K562 (cell line): ENCODE measurements around the gene CNOT2. TPM values are rescaled to one million over a fixed set of nuclear protein-coding genes. Genes with fewer than 3 reads are reported as not detected.

Source experiments
- ATAC-seq: fragments of 200-7000 bp; cut with Tn5 transposase; 3 replicates; pipeline ENCODE4 v1.9.1; 2020; ENCODE audit warnings: moderate library complexity
- BruUV-seq: library from RNA; stranded (reverse); fragments of 400-500 nt; replicated peaks from 2 replicates; lab custom pipeline; 2021; lab: Mats Ljungman, UMichigan
- CTCF ChIA-PET: fragments of 300-600 bp; formaldehyde crosslinking; extraction: SDS; loops from one replicate; lab custom pipeline; 2021; ENCODE audit warnings: low intra/inter-chr PET ratio; lab: Yijun Ruan, JAX
- POLR2A ChIA-PET: fragments of 300-600, 350-650 bp; sonication (Branson Sonifier 250); formaldehyde crosslinking; extraction: SDS; loops from one replicate; lab custom pipeline; 2021; ENCODE audit warnings: antibody characterized with exemption, inconsistent platforms; lab: Yijun Ruan, JAX
- DNase-seq, 4 experiments: peaks; one replicate each; pipeline versions ENCODE4 v3.0.0 to v3.0.0-alpha.2; 2011 to 2018; ENCODE audit warnings: low spot score in 3 of 4, mixed read lengths in 3 of 4; ENCODE audit errors: extremely low read depth in 1 of 4
- FAIRE-seq: peaks from 2 replicates; lab custom pipeline; 2011; peaks lifted over from hg19 to GRCh38; lab: Jason Lieb, UNC
- H2AFZ ChIP-seq: 2 replicates; pipeline ENCODE4 v1.6.0; 2011; ENCODE audit warnings: low read depth, low read length, control low read depth, inconsistent platforms
- H3K27ac ChIP-seq: fragments of 200-600 bp; 3 replicates; pipeline ENCODE4 v1.8.0; 2011; ENCODE audit warnings: low read depth, mild to moderate bottlenecking, control low read depth, inconsistent platforms, low read length, moderate library complexity, mixed read lengths; ENCODE audit errors: extremely low read depth
- H3K27me3 ChIP-seq, 2 experiments: fragments of 300-600 bp in 1 of 2; 2 replicates in 1 of 2; 3 replicates in 1 of 2; pipeline versions ENCODE4 v1.6.0 to v1.8.0; 2011; ENCODE audit warnings: inconsistent platforms in 2 of 2, low read length in 2 of 2, mild to moderate bottlenecking in 1 of 2, mixed read lengths in 1 of 2, moderate library complexity in 1 of 2; ENCODE audit not compliant: control insufficient read depth in 2 of 2, insufficient read depth in 2 of 2
- H3K36me3 ChIP-seq: fragments of 300-600 bp; 3 replicates; pipeline ENCODE4 v1.8.0; 2011; ENCODE audit warnings: mild to moderate bottlenecking, low read length, inconsistent platforms; ENCODE audit not compliant: control insufficient read depth, insufficient read depth
- H3K4me1 ChIP-seq, 2 experiments: fragments of 200-600 bp in 1 of 2; replicated peaks in 1 of 2; 2 replicates in 1 of 2; 3 replicates in 1 of 2; pipeline versions ENCODE4 v1.5.1 to v1.8.0; 2011; ENCODE audit warnings: inconsistent platforms in 2 of 2, low read length in 2 of 2, mild to moderate bottlenecking in 1 of 2, mixed read lengths in 1 of 2, moderate library complexity in 1 of 2; ENCODE audit not compliant: control insufficient read depth in 2 of 2, insufficient read depth in 2 of 2
- H3K4me2 ChIP-seq: 2 replicates; pipeline ENCODE4 v1.6.1; 2011; ENCODE audit warnings: low read length, control low read depth, inconsistent platforms, mixed read lengths; ENCODE audit not compliant: insufficient read depth
- H3K4me3 ChIP-seq: fragments of 200-600 bp; sonication (generic), shearing (Covaris generic); 2 replicates; pipeline ENCODE4 v1.5.1; 2016; ENCODE audit warnings: control low read depth, inconsistent platforms
- H3K79me2 ChIP-seq: fragments of 200-600 bp; 3 replicates; pipeline ENCODE4 v1.8.0; 2011; ENCODE audit warnings: low read length, inconsistent platforms; ENCODE audit not compliant: control insufficient read depth, insufficient read depth
- H3K9ac ChIP-seq, 2 experiments: 2 replicates each; pipeline versions ENCODE4 v1.6.0 to v1.6.1; 2011; ENCODE audit warnings: low read depth in 2 of 2, low read length in 2 of 2, control low read depth in 1 of 2, inconsistent platforms in 1 of 2, mild to moderate bottlenecking in 1 of 2, mixed read lengths in 1 of 2; ENCODE audit not compliant: insufficient read depth in 1 of 2
- H3K9me1 ChIP-seq: one replicate; pipeline ENCODE4 v1.6.0; 2011; ENCODE audit warnings: inconsistent platforms, mild to moderate bottlenecking, low read length, moderate library complexity; ENCODE audit not compliant: control insufficient read depth, insufficient read depth
- H3K9me3 ChIP-seq: replicated peaks from 2 replicates; pipeline ENCODE4 v1.5.1; 2011; ENCODE audit warnings: low read depth, low read length, inconsistent platforms; ENCODE audit not compliant: control insufficient read depth, insufficient read depth
- H4K20me1 ChIP-seq: replicated peaks from 2 replicates; pipeline ENCODE4 v1.6.1; 2011; ENCODE audit warnings: low read length, inconsistent platforms, mixed read lengths; ENCODE audit not compliant: control insufficient read depth, insufficient read depth
- BHLHE40 ChIP-seq: IDR thresholded peaks from 2 replicates; pipeline ENCODE4 v1.6.1; 2011; ENCODE audit warnings: low read length, improper control_type of control experiment
- DEAF1 ChIP-seq: fragments of 450-650 bp; formaldehyde crosslinking; IDR thresholded peaks from 2 replicates; pipeline ENCODE4 v1.4.0; 2020; ENCODE audit warnings: mild to moderate bottlenecking, moderate library complexity
- FOXA1 ChIP-seq: fragments of 450-650 bp; IDR thresholded peaks from 2 replicates; pipeline ENCODE4 v1.6.1; 2016; ENCODE audit warnings: mild to moderate bottlenecking, borderline replicate concordance
- GTF2E2 ChIP-seq: fragments of 200-800 bp; sonication (Bioruptor generic); IDR thresholded peaks from 2 replicates; pipeline ENCODE4 v1.6.1; 2016; ENCODE audit warnings: missing genetic modification characterization, missing compliant biosample characterization
- HMBOX1 ChIP-seq: sonication (generic); IDR thresholded peaks from 2 replicates; pipeline ENCODE4 v1.6.1; 2016
- LCOR ChIP-seq: sonication (generic); formaldehyde crosslinking; IDR thresholded peaks from 2 replicates; pipeline ENCODE4 v1.8.0; 2022; ENCODE audit warnings: mild to moderate bottlenecking, missing genetic modification reagents
- NCOA6 ChIP-seq: fragments of 450-650 bp; IDR thresholded peaks from 2 replicates; pipeline ENCODE4 v1.6.1; 2017; ENCODE audit warnings: mild to moderate bottlenecking
- NEUROD1 ChIP-seq: fragments of 150-350 bp; IDR thresholded peaks from 2 replicates; pipeline ENCODE4 v1.6.1; 2014; ENCODE audit warnings: borderline replicate concordance, low read length, low read depth; ENCODE audit not compliant: partially characterized antibody
- NR0B1 ChIP-seq: fragments of 450-650 bp; IDR thresholded peaks from one replicate; pipeline ENCODE4 v1.6.1; 2018; ENCODE audit warnings: mild to moderate bottlenecking, moderate library complexity; ENCODE audit not compliant: partially characterized antibody
- POLR2B ChIP-seq: fragments of 450-650 bp; IDR thresholded peaks from 2 replicates; pipeline ENCODE4 v1.6.1; 2018; ENCODE audit warnings: low read depth; ENCODE audit not compliant: partially characterized antibody
- TAF7 ChIP-seq: fragments of 450-650 bp; IDR thresholded peaks from 2 replicates; pipeline ENCODE4 v1.6.1; 2016; ENCODE audit warnings: missing genetic modification characterization, missing compliant biosample characterization
- ZNF232 ChIP-seq: sonication (generic); formaldehyde crosslinking; IDR thresholded peaks from 2 replicates; pipeline ENCODE4 v1.8.0; 2022; ENCODE audit warnings: mild to moderate bottlenecking, missing genetic modification reagents
- ZNF609 ChIP-seq: sonication (generic); formaldehyde crosslinking; IDR thresholded peaks from 2 replicates; pipeline ENCODE4 v1.8.1; 2023; ENCODE audit warnings: missing genetic modification reagents, mild to moderate bottlenecking, borderline replicate concordance
- WGBS: fragments of 100-300 bp; shearing (Covaris generic); methylation state at CpG from one replicate; pipeline ENCODE4 v1.1.6; 2016; ENCODE audit warnings: low coverage, mixed read lengths; ENCODE audit not compliant: insufficient coverage; ENCODE audit errors: missing lambda C conversion rate; 5-methylcytosine and 5-hydroxymethylcytosine counted together
- in situ Hi-C: fragments of 300-500 bp; cut with MboI; formaldehyde crosslinking; loops from 4 replicates; pipeline ENCODE4 v1.15.0; 2018; ENCODE audit warnings: inconsistent platforms, mixed read lengths
- intact Hi-C: fragments of 100-400 bp; cut with micrococcal nuclease; formaldehyde crosslinking; loops from 2 replicates; pipeline ENCODE4 v1.14.2; 2022
- polyA plus RNA-seq, 8 experiments: library from polyadenylated mRNA; depleted of rRNA in 4 of 8; stranded (reverse) in 5 of 8; unstranded in 3 of 8; fragments of >200 nt; fragmentation: Nextera tagmentation in 2 of 8; fragmentation: Illumina TruSeq in 1 of 8; extraction: Ambion mirVana in 2 of 8; extraction: Trizol in 1 of 8; gene quantifications; 2 replicates each; pipeline versions ENCODE4 v1.2.1 to v1.2.3, GENCODE V29; 2011 to 2014; ENCODE audit warnings: inconsistent platforms in 1 of 8, missing spikeins in 1 of 8
- total RNA-seq, 7 experiments: library from RNA; depleted of rRNA in 6 of 7; stranded (reverse); fragments of >200 nt in 6 of 7; fragmentation: Illumina TruSeq in 2 of 7; extraction: Trizol in 2 of 7; gene quantifications; 2 replicates each; pipeline versions ENCODE4 v1.2.1 to v1.2.3, GENCODE V29; 2011 to 2021; ENCODE audit warnings: low replicate concordance in 1 of 7

The CNOT2 gene
- total and polyA plus RNA-seq, 9 of the 15 experiments (the other 6 are each of a cell fraction or from before 2014, with no cell fraction given), result 43.6 to 119 (median 84.4) TPM

GRCh38 chr12:70402597-70402996, 159.4 kb downstream of the CNOT2 start:
- Histone ChIP-seq H3K9me3 (no peaks in the 10 kb centered on the region), H3K27ac (no peak overlapping the region), H3K36me3 (no peaks in the 10 kb centered on the region), H3K27me3 (peaks cover 5 to 12% of the 10 kb centered on the region in 2 experiments; a peak in 4 of 5 replicates), H3K79me2 (no peaks in the 10 kb centered on the region), H3K4me2 (no peak overlapping the region), H3K4me3 (no peak overlapping the region), H3K9ac (no peak overlapping the region), H3K4me1 (no peaks in the 10 kb centered on the region), H2AFZ (no peak overlapping the region), H3K9me1 (no peaks in the 10 kb centered on the region), H4K20me1 (no peaks in the 10 kb centered on the region; the same call in 1 of the 2 replicates)
- ChIA-PET CTCF (no interaction called here), POLR2A (no interaction called here)
- DNase-seq, result no peak
- FAIRE-seq, result no peak
- BruUV-seq, result no TSS peak
- in situ Hi-C loops (no loop called here), intact Hi-C loops (loop anchor here (10.0 kb wide), 1 partner anchor 152 kb away; no protein-coding TSS in a partner anchor)
- WGBS, result 0% methylated on average over 1 of the region's 1 CpG
- no peak for ATAC-seq
- TF ChIP-seq GTF2E2 (tag) (no peak), NEUROD1 (no peak), FOXA1 (no peak), HMBOX1 (no peak), TAF7 (tag) (no peak), NCOA6 (no peak), NR0B1 (no peak), POLR2B (no peak), ZNF609 (no peak), DEAF1 (CRISPR knock-in tag) (no peak), BHLHE40 (no peak), LCOR (CRISPR knock-in tag) (no peak), ZNF232 (CRISPR knock-in tag) (no peak)
